HG03439 (cell line): ENCODE data around the gene CD3D.
A peak's percentile ranks its signal among the peaks of the same experiment; 100 is the strongest.

Experiments
- ATAC-seq: cut with Tn5 transposase; IDR thresholded peaks from one replicate; pipeline ENCODE4 v1.9.1; 2021; ENCODE audit warnings: mild to moderate bottlenecking, moderate library complexity; ENCODE audit not compliant: unreplicated experiment

CD3D gene

DNA sequence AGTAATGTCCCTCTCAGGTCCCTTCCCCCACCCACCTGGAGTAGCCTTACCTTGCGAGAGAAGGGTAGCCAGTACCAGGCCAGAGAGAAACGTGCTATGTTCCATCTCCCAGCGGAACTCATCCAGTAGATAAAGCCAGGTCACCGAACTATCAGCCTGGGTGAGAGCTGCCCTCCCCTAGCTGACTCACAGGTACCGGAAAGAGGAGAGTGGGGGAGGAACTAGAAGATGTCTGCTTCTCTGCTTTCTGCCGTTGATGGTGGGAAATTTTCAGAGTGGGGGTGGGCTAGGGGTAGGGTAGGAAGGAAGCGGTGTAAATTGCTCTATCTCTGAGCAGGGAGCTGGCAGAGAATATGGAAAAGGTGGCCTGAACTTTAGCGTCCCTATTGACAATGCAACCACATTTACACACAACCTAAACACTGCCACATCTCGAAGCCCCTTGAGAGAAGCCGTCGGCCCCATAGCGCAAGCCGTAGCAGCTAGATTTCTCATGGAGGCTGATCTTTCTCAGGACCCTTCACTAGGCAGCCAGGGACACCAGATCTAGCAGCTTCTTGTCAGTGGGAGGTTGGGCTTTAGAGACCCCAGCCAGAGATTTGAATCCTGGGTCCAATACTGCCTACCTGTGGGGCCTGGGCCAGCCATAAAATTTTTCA is at the start of gene CD3D:
Gene CD3D (minus strand): TSS at position 203 of the 659 bp plus-strand sequence. CDS start 98 bp downstream, at position 105.
- no peak for ATAC-seq

DNA sequence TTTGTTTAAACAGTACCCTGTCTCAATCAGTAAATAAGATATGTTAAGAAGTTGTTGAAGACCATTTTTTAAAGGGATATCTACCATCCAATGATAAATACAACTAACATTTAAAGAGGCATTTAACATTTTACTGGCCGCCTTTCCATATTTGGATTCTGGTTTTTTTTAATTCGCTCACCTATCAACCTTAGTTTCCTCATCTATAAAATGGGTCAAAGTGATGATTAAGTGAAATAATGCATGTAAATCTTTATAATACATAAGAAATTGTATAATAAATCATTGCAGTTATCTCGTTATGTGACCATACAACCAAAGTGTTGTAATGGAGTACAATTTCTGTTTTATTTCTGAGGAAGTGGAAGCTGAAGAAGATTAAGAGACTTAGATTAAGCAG is 41.2 kb upstream of the CD3D start:
- ATAC-seq, result no peak

DNA sequence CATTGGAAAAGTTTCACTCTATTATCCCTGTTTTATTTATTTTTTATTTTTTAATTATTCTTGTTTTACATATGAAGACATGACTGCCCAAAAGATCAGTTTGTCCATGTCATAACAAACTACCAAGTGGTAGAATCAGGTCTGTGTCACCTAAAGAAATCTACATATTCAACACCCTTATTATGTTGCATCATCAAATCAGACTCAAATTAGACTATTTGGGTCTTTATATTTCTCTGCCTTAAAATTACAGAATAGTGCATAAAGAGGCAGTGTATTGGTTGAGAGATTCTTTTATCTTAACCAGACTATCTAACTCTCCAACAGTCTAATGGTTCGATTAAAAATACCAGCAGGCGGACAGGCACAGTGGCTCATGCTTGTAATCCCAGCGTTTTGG is 40.4 kb upstream of the CD3D start:
- no peak for ATAC-seq

DNA sequence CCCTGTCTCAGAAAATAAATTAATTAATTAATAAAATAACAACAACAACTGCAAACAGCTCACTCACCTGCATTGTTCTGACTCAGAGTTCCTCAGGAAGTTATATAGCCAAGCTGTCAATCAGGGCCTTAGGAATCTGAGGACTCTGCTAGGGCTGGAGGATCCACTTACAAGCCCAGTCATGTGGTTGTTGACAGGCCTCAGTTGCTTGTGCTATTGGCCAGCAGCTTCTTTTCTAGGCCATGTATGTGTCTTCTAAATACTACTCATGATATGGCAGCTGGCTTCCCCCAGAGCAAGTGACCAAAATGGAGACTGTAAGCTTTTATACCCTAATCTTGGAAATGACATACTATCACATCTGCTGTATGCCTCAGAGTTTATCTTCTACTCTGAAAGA is 38.1 kb upstream of the CD3D start:
- ATAC-seq, result no peak

DNA sequence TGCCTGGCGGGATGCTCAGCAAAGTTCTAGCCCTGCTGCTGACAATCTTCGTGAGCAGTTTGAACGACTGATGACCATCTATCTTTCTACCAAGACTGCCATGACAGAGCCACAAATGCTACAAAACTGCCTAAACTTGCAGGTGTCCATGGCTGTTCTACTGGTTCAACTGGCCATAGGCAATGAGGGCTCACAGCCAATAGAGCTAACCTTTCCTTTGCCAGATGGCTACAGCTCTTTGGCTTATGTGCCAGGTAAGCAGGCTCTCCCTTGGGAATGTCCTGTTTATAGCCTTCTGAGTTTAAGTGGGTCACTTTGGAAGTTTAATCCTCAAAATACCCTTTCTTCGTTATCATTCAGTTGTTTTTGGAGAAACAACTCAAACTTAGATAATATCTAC is 37.0 kb upstream of the CD3D start:
- ATAC-seq, result no peak

DNA sequence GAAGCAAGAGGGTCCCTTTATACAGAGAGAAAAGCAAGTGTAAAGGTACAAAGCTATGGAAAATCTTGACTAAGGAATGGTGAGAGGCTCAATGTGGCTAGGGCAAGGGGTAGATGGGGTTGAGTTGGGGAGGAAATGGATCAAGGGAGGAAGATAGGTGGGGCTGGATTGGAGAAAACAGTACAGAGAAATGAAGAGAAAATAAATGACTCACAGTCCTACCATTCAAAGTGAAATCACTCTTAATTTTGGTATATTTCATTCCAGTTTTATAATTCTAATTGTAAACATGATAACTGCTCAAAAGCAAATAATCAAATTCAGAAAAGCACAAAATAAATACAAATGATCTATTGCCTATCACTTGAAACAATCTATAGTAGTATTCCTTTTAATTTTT is 33.5 kb upstream of the CD3D start:
- no peak for ATAC-seq

DNA sequence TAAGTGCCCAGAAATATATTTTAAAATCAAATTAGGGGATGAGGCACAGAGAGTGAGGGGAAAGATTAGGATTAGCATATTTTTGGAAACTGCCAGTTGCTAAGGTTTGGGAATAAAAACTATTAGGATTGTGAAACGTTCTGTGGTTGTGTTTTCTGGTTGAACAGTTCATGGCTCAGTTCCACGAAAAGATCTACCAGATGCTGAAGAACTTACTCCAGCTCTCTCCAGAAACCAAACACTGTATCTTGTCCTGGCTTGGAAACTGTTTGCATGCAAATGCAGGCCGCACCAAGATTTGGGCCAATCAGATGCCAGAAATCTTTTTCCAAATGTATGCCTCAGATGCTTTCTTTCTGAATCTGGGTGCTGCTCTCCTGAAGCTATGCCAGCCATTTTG is 32.2 kb upstream of the CD3D start:
- ATAC-seq, result no peak

DNA sequence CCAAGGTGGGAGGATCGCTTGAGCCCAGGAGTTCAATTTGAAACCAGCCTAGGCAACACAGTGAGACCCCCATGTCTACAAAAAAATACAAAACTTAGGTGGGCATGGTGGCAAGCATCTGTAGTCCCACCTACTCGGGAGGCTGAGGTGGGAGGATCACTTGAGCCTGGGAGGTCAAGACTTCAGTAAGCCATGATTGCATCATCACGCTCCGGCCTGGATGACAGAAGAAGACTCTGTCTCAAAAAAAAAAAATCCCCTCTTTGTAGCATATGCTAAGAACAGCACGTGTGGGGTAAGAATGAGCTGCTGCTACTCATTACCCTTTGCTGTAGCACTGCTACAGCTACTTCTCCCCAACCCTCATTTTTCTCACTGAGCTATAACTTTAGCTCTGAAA is 31.4 kb upstream of the CD3D start:
- no peak for ATAC-seq

DNA sequence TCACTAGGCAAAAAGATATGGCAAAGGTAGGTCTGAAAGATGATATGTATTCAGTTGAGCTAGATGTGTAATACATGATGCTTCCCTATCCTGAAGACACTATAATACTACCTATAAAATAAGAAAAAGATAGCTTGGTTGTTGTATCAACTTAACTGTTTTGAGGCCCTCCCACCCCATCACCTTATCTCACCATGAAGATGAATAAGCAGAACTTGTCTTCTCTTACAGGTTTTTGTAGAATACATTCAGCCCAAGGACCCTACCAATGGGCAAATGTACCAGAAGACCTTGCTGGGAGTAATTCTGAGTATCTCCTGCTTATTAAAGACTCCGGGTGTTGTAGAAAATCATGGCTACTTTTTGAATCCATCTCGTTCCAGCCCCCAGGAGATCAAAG is 30.8 kb upstream of the CD3D start:
- ATAC-seq, result no peak

DNA sequence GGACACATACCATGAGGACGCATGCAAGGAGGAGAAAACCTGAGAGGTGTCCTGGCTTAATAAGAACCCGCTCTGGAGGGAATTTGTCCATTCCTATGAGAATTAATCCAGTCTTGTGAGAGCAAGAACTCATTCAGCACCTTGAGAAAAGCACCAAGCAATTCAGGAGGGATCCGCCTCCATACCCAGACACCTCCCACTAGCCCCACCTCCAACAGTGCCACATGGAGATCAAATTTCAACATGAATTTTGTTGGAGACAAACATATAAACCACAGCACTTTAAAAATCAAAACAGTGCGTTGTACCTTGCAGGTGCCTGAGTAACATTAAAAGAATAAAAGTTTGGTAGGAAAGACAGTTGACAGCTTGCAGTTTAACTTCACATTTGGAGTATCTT is 28.3 kb upstream of the CD3D start:
- no peak for ATAC-seq

DNA sequence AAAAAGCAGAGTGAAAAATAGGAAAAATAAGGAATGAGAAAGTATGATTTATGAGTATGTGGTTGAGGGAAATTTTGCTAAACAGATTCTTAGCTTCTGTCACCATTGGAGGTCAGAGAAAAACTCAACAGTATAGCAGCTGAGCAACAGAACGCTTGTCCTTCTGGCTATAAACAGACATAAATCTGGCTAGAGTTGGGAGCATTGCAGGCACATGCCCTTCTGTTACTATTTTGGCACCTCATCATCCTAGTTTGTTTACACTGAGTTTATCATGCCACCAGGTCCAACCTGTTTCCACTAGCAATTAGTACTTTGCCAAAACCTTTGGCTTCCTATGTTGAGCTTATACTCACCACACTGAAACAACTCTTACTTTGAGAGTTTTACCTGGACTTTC is 23.8 kb upstream of the CD3D start:
- no peak for ATAC-seq

DNA sequence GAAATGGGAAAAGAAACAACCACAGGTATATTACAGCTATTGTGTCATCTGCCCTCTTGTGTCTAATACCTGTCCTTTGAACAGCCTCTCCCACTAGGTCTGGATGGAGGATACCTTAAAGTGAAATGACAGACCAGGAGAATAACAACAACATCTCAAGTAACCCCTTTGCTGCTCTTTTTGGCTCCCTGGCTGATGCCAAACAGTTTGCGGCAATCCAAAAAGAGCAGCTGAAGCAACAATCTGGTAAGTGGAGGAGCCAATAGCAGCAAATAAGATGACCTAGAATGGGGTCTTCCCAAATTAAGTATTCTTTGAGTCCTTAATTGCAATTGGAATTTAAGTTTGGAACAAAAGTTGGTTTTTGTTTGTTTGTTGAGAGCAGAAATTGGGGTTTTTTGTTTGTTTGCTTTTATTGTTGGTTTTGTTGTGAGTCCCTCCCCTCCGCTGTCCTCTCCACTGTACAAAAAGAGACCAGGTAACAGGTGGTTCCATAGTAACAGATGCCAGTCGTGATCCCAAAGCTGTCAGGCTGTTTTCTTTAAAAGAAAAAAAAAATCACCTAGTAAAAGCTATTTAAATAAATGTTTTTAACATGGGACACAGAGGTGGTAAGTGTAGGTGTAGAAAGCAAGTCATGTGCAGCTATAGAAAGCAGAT is 22.6 kb upstream of the CD3D start:
- ATAC-seq, result no peak

DNA sequence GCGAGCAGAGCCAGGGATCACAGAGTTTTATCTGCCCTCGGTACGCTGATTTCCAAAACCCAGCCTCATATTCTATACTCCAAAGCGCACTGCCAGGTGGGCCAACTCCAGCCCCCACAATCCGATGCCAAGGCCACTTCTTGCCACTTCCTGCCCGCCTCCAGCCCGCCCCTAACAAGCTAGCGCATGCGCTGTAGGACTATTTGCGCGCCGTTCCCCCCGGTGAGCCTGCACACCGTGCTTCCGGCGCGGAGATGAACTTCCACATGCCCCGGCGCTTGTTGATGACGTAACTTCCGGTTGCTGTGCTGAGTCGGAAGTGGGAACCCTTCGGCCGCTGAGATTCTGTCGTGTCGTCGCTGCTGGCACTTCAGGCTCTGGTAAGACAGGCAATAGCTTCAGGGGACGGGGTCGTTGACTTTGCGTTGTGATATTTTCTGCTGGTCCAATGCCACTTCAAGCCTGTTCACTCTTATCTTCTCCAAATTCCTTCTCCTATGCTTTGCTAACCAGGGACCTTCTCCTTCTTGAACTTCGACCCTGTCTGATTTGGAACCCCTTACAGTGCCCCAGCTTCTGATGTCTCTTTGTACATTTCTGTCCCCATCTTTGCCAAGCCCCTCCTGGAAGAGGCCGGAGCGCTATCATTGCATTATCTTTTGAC is 16.9 kb upstream of the CD3D start, which contains the start of gene UBE4A:
Gene UBE4A (plus strand): TSS at position 306 of the 664 bp plus-strand sequence. CDS start 5,481 bp downstream, outside the sequence.
- peak; percentile 93 for ATAC-seq

DNA sequence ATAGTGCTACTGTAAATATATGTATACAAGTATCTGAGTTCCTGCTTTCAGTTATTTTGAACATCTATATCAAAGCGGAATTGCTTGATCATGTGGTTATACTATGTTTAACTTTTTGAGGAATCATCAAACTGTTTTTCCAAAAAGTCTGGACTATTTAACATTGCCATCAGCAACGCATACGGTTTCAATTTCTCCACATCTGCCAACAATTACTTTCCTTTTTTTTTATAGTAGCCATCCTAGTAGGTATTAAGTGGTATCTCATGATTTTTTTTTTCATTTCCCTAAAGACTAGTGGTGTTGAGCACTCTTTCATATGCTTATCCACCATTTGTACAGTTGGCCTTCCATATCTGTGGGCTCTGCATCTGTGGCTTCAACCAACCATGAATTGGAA is 15.6 kb upstream of the CD3D start:
- no peak for ATAC-seq

DNA sequence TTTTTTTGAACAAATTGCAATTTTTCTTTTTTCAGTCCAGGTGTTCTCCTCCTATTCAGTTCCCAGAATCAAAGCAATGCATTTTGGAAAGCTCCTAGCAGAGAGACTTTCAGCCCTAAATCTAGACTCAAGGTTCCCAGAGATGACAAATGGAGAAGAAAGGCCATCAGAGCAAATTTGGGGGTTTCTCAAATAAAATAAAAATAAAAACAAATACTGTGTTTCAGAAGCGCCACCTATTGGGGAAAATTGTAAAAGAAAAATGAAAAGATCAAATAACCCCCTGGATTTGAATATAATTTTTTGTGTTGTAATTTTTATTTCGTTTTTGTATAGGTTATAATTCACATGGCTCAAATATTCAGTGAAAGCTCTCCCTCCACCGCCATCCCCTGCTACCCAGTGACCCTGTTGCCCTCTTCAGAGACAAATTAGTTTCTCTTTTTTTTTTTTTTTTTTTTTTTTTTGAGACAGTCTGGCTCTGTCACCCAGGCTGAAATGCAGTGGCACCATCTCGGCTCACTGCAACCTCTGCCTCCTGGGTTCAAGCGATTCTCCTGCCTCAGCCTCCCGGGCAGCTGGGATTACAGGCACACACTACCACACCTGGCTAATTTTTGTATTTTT is 10.7 kb upstream of the CD3D start:
- ATAC-seq, result no peak

DNA sequence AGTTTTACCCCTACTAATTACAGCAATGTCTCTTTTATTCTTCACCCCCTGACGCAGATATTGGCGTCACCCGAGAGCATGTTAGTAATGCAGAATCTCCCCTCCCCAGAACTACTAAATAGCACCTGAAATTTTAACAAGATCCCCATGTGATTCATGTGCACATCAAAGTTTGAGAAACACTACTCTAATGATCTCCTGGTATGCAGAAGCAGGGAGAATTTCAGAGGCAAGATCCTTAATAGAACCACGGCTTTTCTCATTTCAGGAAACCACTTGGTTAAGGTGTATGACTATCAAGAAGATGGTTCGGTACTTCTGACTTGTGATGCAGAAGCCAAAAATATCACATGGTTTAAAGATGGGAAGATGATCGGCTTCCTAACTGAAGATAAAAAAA is 7.0 kb upstream of the CD3D start:
- ATAC-seq, result no peak

DNA sequence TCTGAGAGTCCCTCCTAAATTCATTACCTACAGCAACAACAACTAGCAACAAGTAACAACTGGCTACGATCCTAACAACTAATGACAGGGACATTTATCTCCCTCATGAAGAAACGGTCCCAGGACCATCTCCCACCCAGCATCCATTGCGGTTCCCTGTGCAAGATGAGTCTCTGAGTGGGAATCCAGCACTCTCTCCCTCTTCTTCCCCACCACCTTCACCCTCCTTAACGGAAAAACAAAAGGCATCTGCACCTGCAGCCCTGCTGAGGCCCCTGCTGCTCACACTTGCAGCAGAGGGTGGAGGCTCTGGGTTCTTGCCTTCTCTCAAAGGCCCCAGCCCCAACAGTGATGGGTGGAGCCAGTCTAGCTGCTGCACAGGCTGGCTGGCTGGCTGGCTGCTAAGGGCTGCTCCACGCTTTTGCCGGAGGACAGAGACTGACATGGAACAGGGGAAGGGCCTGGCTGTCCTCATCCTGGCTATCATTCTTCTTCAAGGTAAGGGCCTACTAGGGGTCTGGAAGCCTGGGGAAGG is 1.5 kb upstream of the CD3D start, which contains the start of gene CD3G:
Gene CD3G (plus strand): TSS at position 364 of the 535 bp plus-strand sequence. CDS start 80 bp downstream, at position 444.
- ATAC-seq, result no peak

DNA sequence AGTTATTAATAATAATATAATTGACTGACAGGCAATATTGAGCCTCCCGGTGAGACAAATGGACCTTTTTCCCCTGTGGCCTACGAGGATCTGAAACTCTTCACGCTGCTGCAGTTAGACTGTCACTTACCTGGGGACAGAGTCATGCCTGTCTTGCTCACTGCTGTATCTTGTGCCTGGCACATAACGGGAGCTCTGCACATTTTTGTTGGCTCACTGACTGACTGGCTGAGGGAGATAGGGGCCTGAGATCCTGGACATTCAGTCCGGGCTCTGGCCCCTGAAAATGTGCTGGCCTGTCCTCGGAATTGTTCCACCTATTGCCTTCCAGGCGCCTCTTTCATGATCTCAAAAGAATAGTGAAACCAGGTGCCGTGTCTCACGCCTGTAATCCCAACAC is 743 bp upstream of the CD3D start:
- no peak for ATAC-seq

DNA sequence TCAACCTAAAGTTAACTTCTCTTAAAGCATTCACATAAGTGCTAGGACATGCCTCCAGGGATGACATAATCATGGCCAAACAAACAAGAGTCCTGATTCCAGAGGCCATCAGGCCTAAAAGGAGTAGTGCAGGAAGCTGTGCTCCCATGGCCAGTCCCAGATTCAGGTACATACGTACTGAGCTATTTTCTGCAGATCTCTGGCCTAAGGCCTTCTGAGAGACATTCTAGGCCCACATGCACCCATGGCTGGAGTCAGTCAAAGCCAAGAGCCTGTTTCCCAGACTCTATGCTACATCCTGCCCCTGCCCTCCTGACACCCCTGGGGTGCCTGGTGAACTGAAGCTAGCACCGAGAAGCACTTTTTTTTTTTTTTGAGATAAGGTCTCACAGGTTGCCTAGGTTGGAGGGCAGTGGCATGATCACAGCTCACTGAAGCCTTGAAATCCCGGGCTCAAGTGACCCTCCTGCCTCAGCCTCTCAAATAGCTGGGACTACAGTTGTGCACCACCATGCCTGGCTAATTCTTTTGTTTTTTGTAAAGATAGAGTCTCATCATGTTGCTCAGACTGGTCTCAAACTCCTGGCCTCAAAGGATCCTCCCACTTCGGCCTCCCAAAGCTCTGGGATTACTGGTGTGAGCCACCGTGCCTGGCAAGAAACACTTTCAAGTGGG is 553 bp downstream of the CD3D start:
- no peak for ATAC-seq

DNA sequence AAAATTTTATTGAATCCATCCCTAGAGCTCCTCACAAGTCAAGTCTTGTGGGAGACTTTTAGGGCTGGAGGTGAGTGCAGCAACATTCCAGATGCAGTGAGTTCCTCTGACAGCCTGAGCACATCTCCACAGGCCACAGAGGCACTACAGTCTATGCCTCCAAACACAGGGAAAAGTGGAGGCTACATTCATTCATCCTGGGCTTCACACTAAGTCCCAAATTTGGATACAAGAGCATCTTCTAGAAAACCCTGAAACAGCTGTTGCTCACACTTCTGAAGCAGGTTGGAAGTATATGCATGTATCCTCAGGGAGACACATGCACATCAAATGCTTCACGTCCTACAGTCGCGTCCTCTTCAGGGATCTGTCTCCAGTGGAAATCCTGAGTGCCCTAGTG is 1.2 kb downstream of the CD3D start:
- no peak for ATAC-seq

DNA sequence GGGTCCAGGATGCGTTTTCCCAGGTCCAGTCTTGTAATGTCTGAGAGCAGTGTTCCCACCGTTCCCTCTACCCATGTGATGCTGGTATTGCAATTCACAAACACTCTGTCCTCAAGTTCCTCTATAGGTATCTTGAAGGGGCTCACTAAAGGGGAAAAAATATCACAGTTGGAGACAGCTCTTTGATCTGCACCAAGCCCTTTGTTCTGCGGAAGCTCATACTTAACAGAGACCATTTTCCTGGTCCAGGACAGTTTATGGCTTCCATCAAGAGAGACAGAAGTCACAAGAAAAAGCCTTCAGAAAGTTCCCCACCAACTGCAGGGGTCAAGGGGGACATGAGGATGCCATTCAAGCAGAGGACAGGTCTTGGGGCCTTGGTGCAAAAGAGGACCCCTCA is 2.1 kb downstream of the CD3D start:
- no peak for ATAC-seq
